Upper lobe of left lung (tissue), 4 donors: ENCODE data around the gene RNASEH2B.

Source experiments
- CTCF ChIP-seq, 6 experiments: fragments of 450-650 bp in 4 of 6; fragments of 200-600 bp in 2 of 6; sonication (generic) in 2 of 6; IDR thresholded peaks; one replicate each; pipeline ENCODE4 v1.5.1; 2016 to 2019; ENCODE audit warnings: antibody characterized with exemption in 6 of 6
- EP300 ChIP-seq, 4 donors: sonication (generic); formaldehyde crosslinking; IDR thresholded peaks; one replicate each; pipeline ENCODE4 v1.5.1; 2017; ENCODE audit warnings: antibody characterized with exemption in 4 of 4, control low read depth in 2 of 4
- POLR2A ChIP-seq, 4 donors: fragments of 450-650 bp; IDR thresholded peaks; one replicate each; pipeline ENCODE4 v1.5.1; 2016 to 2017; ENCODE audit warnings: antibody characterized with exemption in 4 of 4, mild to moderate bottlenecking in 2 of 4
- POLR2AphosphoS5 ChIP-seq, 2 donors: sonication (generic); formaldehyde crosslinking; IDR thresholded peaks; one replicate each; pipeline ENCODE4 v1.5.1; 2017; ENCODE audit warnings: antibody characterized with exemption in 2 of 2

- TF ChIP-seq POLR2AphosphoS5 (IDR thresholded peaks at IDR 0.05) (no peak), CTCF (IDR thresholded peaks at IDR 0.05) (no peak), POLR2A (IDR thresholded peaks at IDR 0.05) (no peak), EP300 (IDR thresholded peaks at IDR 0.05) (no peak)
Measured at GRCh38 chr13:50893211-50893852, 16.3 kb upstream of the RNASEH2B start.
